HEK293 (cell line): ENCODE data around the gene NUCKS1.

ENCODE experiments used
- CTCF ChIA-PET: fragments of 350-600 bp; formaldehyde crosslinking; extraction: SDS; loops from one replicate; lab custom pipeline; 2021; ENCODE audit warnings: antibody characterized with exemption; lab: Yijun Ruan, JAX
- POLR2A ChIA-PET: fragments of 300-600 bp; formaldehyde crosslinking; extraction: SDS; loops from one replicate; lab custom pipeline; 2020; ENCODE audit warnings: antibody characterized with exemption, inconsistent platforms; lab: Yijun Ruan, JAX
- H3K27ac ChIP-seq: fragments of 200-500 bp; sonication (Bioruptor generic); 2 replicates; pipeline ENCODE4 v1.5.1; 2014; ENCODE audit warnings: low read depth, low read length, control low read depth, inconsistent platforms; ENCODE audit errors: extremely low read depth
- H3K36me3 ChIP-seq, 2 experiments: fragments of 200-500 bp in 1 of 2; sonication (Bioruptor generic) in 1 of 2; 1 replicate in 1 of 2; 2 replicates in 1 of 2; pipeline ENCODE4 v1.5.1; 2014 to 2017; ENCODE audit warnings: inconsistent platforms in 2 of 2, low read length in 2 of 2; ENCODE audit not compliant: control insufficient read depth in 2 of 2, insufficient read depth in 1 of 2
- H3K4me1 ChIP-seq: fragments of 200-500 bp; sonication (Bioruptor generic); 2 replicates; pipeline ENCODE4 v1.5.1; 2014; ENCODE audit warnings: mild to moderate bottlenecking, low read length, inconsistent platforms; ENCODE audit not compliant: control insufficient read depth, insufficient read depth
- H3K4me3 ChIP-seq: 2 replicates; pipeline ENCODE4 v1.5.1; 2011; ENCODE audit warnings: low read depth, mild to moderate bottlenecking, control low read depth, low read length, moderate library complexity
- H3K9me3 ChIP-seq: fragments of 200-500 bp; sonication (Bioruptor generic); 2 replicates; pipeline ENCODE4 v1.5.1; 2014; ENCODE audit warnings: low read depth, low read length, inconsistent platforms; ENCODE audit not compliant: control insufficient read depth, insufficient read depth
- FEZF1 ChIP-seq: fragments of 450-650 bp; formaldehyde crosslinking; IDR thresholded peaks from 2 replicates; pipeline ENCODE4 v1.5.1; 2016; ENCODE audit warnings: missing biosample characterization, missing genetic modification characterization
- GFI1B ChIP-seq: fragments of 450-650 bp; formaldehyde crosslinking; IDR thresholded peaks from 2 replicates; pipeline ENCODE4 v1.5.1; 2016; ENCODE audit warnings: missing biosample characterization, missing genetic modification characterization
- SALL2 ChIP-seq: fragments of 450-650 bp; formaldehyde crosslinking; IDR thresholded peaks from 2 replicates; pipeline ENCODE4 v1.5.0; 2017; ENCODE audit warnings: missing biosample characterization, mild to moderate bottlenecking, missing genetic modification characterization, borderline replicate concordance
- SP3 ChIP-seq: fragments of 450-650 bp; formaldehyde crosslinking; IDR thresholded peaks from 2 replicates; pipeline ENCODE4 v1.5.1; 2016; ENCODE audit warnings: missing biosample characterization, missing genetic modification characterization
- TCF7L2 ChIP-seq: IDR thresholded peaks from 2 replicates; pipeline ENCODE4 v1.6.1; 2011; ENCODE audit warnings: low read depth, mild to moderate bottlenecking, inconsistent platforms, low read length, moderate library complexity, borderline replicate concordance
- YY1 ChIP-seq: fragments of 450-650 bp; formaldehyde crosslinking; IDR thresholded peaks from 2 replicates; pipeline ENCODE4 v1.5.1; 2018; ENCODE audit warnings: missing biosample characterization, missing genetic modification characterization
- ZEB2 ChIP-seq: fragments of 450-650 bp; formaldehyde crosslinking; IDR thresholded peaks from 2 replicates; pipeline ENCODE4 v1.5.1; 2016; ENCODE audit warnings: missing biosample characterization, missing genetic modification characterization
- ZNF112 ChIP-seq: fragments of 450-650 bp; formaldehyde crosslinking; IDR thresholded peaks from 2 replicates; pipeline ENCODE4 v1.5.0; 2017; ENCODE audit warnings: missing biosample characterization, missing genetic modification characterization
- ZNF121 ChIP-seq: fragments of 450-650 bp; formaldehyde crosslinking; IDR thresholded peaks from 2 replicates; pipeline ENCODE4 v1.5.1; 2016; ENCODE audit warnings: missing biosample characterization, missing genetic modification characterization
- ZNF19 ChIP-seq: fragments of 450-650 bp; formaldehyde crosslinking; IDR thresholded peaks from 2 replicates; pipeline ENCODE4; 2016; ENCODE audit warnings: missing biosample characterization, missing genetic modification characterization, low read depth
- ZNF350 ChIP-seq: fragments of 450-650 bp; formaldehyde crosslinking; IDR thresholded peaks from 2 replicates; pipeline ENCODE4 v1.5.0; 2017; ENCODE audit warnings: missing biosample characterization, mild to moderate bottlenecking, missing genetic modification characterization
- ZNF37A ChIP-seq: fragments of 450-650 bp; IDR thresholded peaks from 2 replicates; pipeline ENCODE4 v1.5.1; 2018; ENCODE audit warnings: missing biosample characterization, missing genetic modification characterization
- ZNF404 ChIP-seq: fragments of 450-650 bp; formaldehyde crosslinking; IDR thresholded peaks from 2 replicates; pipeline ENCODE4 v1.5.1; 2017; ENCODE audit warnings: missing biosample characterization, missing genetic modification characterization
- ZNF473 ChIP-seq: fragments of 450-650 bp; formaldehyde crosslinking; IDR thresholded peaks from 2 replicates; pipeline ENCODE4 v1.5.1; 2017; ENCODE audit warnings: missing biosample characterization, missing genetic modification characterization
- ZNF521 ChIP-seq: fragments of 450-650 bp; formaldehyde crosslinking; IDR thresholded peaks from 2 replicates; pipeline ENCODE4 v1.5.1; 2017; ENCODE audit warnings: missing biosample characterization, mild to moderate bottlenecking, missing genetic modification characterization
- ZNF529 ChIP-seq: fragments of 450-650 bp; formaldehyde crosslinking; IDR thresholded peaks from 2 replicates; pipeline ENCODE4 v1.5.1; 2017; ENCODE audit warnings: missing genetic modification characterization, missing biosample characterization; ENCODE audit not compliant: insufficient replicate concordance
- ZNF585B ChIP-seq: fragments of 450-650 bp; formaldehyde crosslinking; IDR thresholded peaks from 2 replicates; pipeline ENCODE4 v1.5.1; 2016; ENCODE audit warnings: missing biosample characterization, missing genetic modification characterization
- ZNF623 ChIP-seq: fragments of 450-650 bp; formaldehyde crosslinking; IDR thresholded peaks from 2 replicates; pipeline ENCODE4 v1.5.1; 2016; ENCODE audit warnings: missing biosample characterization, missing genetic modification characterization
- ZNF658 ChIP-seq: fragments of 450-650 bp; formaldehyde crosslinking; IDR thresholded peaks from 2 replicates; pipeline ENCODE4; 2016; ENCODE audit warnings: missing biosample characterization, missing genetic modification characterization
- ZNF664 ChIP-seq: fragments of 450-650 bp; formaldehyde crosslinking; IDR thresholded peaks from 2 replicates; pipeline ENCODE4 v1.5.1; 2016; ENCODE audit warnings: missing biosample characterization, missing genetic modification characterization
- ZNF747 ChIP-seq: fragments of 450-650 bp; formaldehyde crosslinking; IDR thresholded peaks from 2 replicates; pipeline ENCODE4 v1.5.1; 2016; ENCODE audit warnings: missing biosample characterization, missing genetic modification characterization
- ZNF791 ChIP-seq: fragments of 450-650 bp; formaldehyde crosslinking; IDR thresholded peaks from 2 replicates; pipeline ENCODE4 v1.5.1; 2016; ENCODE audit warnings: missing biosample characterization, missing genetic modification characterization
- ZNF843 ChIP-seq: fragments of 450-650 bp; formaldehyde crosslinking; IDR thresholded peaks from 2 replicates; pipeline ENCODE4 v1.5.1; 2016; ENCODE audit warnings: missing biosample characterization, missing genetic modification characterization
- TF ChIP-seq, protein P1 (sequence below): fragments of 450-650 bp; formaldehyde crosslinking; IDR thresholded peaks from 2 replicates; pipeline ENCODE4 v1.5.1; 2016; ENCODE audit warnings: missing biosample characterization, missing genetic modification characterization
- TF ChIP-seq, protein P2 (sequence below): fragments of 450-650 bp; IDR thresholded peaks from 2 replicates; pipeline ENCODE4 v1.5.1; 2018; ENCODE audit warnings: missing biosample characterization, mild to moderate bottlenecking, missing genetic modification characterization
- TF ChIP-seq, protein P3 (sequence below): fragments of 450-650 bp; formaldehyde crosslinking; optimal IDR thresholded peaks from 2 replicates; pipeline ENCODE3; 2016; ENCODE audit warnings: missing biosample characterization, mild to moderate bottlenecking, missing genetic modification characterization

The NUCKS1 gene

DNA sequence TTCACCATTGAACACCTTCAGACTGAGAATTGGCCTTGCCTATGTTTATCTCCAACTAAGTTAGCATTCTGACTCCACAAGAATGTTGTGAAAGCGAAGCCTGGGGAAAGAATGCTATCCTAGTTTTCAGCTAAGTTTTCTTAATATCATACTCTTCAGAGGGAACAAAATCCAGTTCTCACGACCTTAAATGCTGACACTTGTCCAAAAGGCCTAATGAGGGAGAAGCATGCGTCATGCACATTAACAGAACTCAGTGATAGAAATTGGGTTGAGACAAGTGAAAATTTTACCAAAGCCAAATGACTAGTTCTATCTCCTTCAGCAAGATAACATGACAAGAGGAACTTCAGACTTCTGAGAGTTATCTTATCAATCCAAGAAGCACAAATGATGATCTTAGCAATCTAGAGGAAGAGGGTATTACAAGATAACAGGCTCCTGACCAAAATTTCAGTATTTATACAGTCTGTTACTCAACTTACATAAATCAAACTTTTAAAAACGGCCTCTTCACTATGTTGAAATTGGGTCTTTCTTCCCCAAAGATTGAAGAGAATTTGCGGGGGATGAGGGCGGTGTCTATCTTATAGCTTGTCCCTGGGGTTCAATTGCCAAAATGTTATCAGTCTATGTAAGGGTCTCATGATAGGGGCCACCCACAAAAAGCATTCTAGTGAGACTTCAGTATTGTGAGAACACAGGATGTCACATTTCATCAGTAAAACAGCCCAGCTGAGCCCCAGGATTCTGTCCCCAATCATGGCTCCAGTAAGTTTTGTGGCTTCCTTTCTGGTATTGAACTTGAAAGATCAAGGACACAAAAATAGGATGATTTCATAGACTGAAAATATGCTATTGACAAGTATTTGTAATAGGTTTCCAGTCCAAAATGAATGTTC is 43.1 kb downstream of the NUCKS1 start:
- TF ChIP-seq SP3 (tag by site-specific recombination) (no peak), ZEB2 (tag by site-specific recombination) (no peak), ZNF404 (tag by site-specific recombination) (no peak), GFI1B (no peak), ZNF791 (tag by site-specific recombination) (no peak), ZNF37A (no peak), ZNF747 (no peak), SALL2 (tag by site-specific recombination) (no peak), ZNF350 (no peak), ZNF521 (tag by site-specific recombination) (no peak), ZNF19 (no peak), YY1 (tag by site-specific recombination) (no peak), ZNF529 (tag by site-specific recombination) (no peak), TCF7L2 (no peak)
- TF ChIP-seq, protein P1, sequence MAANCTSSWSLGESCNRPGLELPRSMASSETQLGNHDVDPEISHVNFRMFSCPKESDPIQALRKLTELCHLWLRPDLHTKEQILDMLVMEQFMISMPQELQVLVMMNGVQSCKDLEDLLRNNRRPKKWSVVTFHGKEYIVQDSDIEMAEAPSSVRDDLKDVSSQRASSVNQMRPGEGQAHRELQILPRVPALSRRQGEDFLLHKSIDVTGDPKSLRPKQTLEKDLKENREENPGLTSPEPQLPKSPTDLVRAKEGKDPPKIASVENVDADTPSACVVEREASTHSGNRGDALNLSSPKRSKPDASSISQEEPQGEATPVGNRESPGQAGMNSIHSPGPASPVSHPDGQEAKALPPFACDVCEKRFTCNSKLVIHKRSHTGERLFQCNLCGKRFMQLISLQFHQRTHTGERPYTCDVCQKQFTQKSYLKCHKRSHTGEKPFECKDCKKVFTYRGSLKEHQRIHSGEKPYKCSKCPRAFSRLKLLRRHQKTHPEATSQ (tag by site-specific recombination), result no peak
- TF ChIP-seq, protein P2, sequence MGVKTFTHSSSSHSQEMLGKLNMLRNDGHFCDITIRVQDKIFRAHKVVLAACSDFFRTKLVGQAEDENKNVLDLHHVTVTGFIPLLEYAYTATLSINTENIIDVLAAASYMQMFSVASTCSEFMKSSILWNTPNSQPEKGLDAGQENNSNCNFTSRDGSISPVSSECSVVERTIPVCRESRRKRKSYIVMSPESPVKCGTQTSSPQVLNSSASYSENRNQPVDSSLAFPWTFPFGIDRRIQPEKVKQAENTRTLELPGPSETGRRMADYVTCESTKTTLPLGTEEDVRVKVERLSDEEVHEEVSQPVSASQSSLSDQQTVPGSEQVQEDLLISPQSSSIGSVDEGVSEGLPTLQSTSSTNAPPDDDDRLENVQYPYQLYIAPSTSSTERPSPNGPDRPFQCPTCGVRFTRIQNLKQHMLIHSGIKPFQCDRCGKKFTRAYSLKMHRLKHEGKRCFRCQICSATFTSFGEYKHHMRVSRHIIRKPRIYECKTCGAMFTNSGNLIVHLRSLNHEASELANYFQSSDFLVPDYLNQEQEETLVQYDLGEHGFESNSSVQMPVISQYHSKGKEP (tag by site-specific recombination), result no peak
- TF ChIP-seq, all 188 proteins: peak for 0
- Histone ChIP-seq H3K27ac (no peak overlapping the region), H3K4me3 (no peak overlapping the region), H3K36me3 (peaks cover 6 to 65% of the 10 kb centered on the region in 2 experiments; a peak in 2 of 3 replicates), H3K4me1 (0 out of 2 replicates have a peak, but pooled peaks cover 4% of the 10 kb centered on the region), H3K9me3 (no peaks in the 10 kb centered on the region)
- CTCF ChIA-PET, result interaction anchor here (0.7 to 10.0 kb wide), 3 partner anchors 22 to 90 kb away, joined by 3 to 359 read pairs (median 3); no protein-coding TSS in a partner anchor
- POLR2A ChIA-PET, result no interaction called here

DNA sequence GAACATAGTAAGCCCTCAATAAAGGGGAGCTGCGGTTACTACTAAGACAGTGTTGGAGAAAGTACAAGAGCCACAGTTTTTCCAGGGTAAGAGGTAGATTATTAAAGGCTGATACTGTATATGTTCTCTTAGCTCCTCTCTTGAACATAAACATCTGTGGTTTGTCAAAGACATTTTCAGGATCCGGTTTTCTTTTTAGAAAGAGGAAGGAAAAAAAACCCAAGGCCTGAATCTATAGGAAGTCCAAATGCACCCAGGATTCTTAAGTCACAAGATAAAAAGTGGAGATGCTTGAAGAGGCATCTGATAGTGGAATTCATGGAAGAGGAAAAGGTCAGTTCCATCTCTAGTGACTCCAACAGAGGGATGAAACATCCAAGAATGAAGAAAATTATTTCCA is 45.1 kb downstream of the NUCKS1 start:
- Histone ChIP-seq H3K9me3 (no peaks in the 10 kb centered on the region), H3K4me3 (no peak overlapping the region), H3K27ac (no peak overlapping the region), H3K36me3 (peaks cover 4 to 53% of the 10 kb centered on the region in 2 experiments; a peak in 2 of 3 replicates), H3K4me1 (0 out of 2 replicates have a peak, but pooled peaks cover 4% of the 10 kb centered on the region)
- ChIA-PET CTCF (interaction anchor here (0.9 to 6.0 kb wide), 2 partner anchors 15 to 46 kb away, joined by 3 to 41 read pairs; no protein-coding TSS in a partner anchor), POLR2A (no interaction called here)
- no peak for TF ChIP-seq ZNF473
- TF ChIP-seq ZNF658 (tag by site-specific recombination), result no peak
- no peak for TF ChIP-seq ZNF585B (tag by site-specific recombination)
- no peak for TF ChIP-seq ZNF843 (tag by site-specific recombination)
- no peak for TF ChIP-seq ZNF664 (tag by site-specific recombination)
- no peak for TF ChIP-seq ZNF112 (tag by site-specific recombination)
- no peak for TF ChIP-seq ZNF121
- no peak for TF ChIP-seq ZNF623 (tag by site-specific recombination)
- TF ChIP-seq FEZF1 (tag by site-specific recombination), result no peak
- TF ChIP-seq, protein P3, sequence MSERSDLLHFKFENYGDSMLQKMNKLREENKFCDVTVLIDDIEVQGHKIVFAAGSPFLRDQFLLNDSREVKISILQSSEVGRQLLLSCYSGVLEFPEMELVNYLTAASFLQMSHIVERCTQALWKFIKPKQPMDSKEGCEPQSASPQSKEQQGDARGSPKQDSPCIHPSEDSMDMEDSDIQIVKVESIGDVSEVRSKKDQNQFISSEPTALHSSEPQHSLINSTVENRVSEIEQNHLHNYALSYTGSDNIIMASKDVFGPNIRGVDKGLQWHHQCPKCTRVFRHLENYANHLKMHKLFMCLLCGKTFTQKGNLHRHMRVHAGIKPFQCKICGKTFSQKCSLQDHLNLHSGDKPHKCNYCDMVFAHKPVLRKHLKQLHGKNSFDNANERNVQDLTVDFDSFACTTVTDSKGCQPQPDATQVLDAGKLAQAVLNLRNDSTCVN (tag by site-specific recombination), result no peak
- TF ChIP-seq ZNF529 (tag by site-specific recombination), result no peak
